ENCODE results near the gene ABL1.

Gene ABL1

GRCh38 chr9:130872093-130872492, 37.0 kb downstream of the ABL1 start:
- no CpG with 5 or more reads among the region's 15 CpGs for WGBS (ENCODE audit: insufficient coverage, insufficient read length)
- Histone ChIP-seq H3K27ac (ENCODE audit: low read length) (no peak overlapping the region), H3K27me3 (ENCODE audit: control insufficient read depth, insufficient read depth, low read length) (no peaks in the 10 kb centered on the region), H3K4me3 (ENCODE audit: low read length) (no peak overlapping the region), H3K9me3 (ENCODE audit: control insufficient read depth, insufficient read depth, low read length) (no peaks in the 10 kb centered on the region), H3K36me3 (ENCODE audit: control insufficient read depth, insufficient read depth, low read length) (peaks cover 28% of the 10 kb centered on the region), H3K4me1 (ENCODE audit: control insufficient read depth, insufficient read depth, low read length) (no peaks in the 10 kb centered on the region)
- DNase-seq (ENCODE audit: low read depth, low spot score) = no peak

DNA sequence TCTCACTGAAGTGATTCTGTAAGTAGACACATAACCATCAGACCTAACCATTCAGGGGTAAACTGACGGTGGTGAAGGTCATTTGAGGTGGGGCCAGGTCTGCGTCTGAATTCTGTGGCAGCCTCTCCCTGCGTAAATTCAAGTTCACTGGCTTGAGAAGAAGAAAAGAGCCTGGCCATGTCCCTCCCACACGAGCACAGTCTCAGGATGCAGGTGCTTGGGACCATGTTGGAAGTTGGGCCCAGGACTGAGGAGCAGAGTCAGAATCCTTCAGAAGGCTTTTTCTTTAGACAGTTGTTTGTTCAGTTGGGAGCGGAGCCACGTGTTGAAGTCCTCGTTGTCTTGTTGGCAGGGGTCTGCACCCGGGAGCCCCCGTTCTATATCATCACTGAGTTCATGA, 37.5 kb downstream of the ABL1 start:
- H3K27me3 ChIP-seq (ENCODE audit: control insufficient read depth, insufficient read depth, low read length) = no peaks in the 10 kb centered on the region
- DNase-seq (ENCODE audit: low read depth, low spot score) = no peak
- H3K27ac ChIP-seq (ENCODE audit: low read length) = no peak overlapping the region
- H3K4me3 ChIP-seq (ENCODE audit: low read length) = no peak overlapping the region
- no peaks in the 10 kb centered on the region for H3K9me3 ChIP-seq (ENCODE audit: control insufficient read depth, insufficient read depth, low read length)
- no CpG with 5 or more reads among the region's 9 CpGs for WGBS (ENCODE audit: insufficient coverage, insufficient read length)
- no peaks in the 10 kb centered on the region for H3K4me1 ChIP-seq (ENCODE audit: control insufficient read depth, insufficient read depth, low read length)
- peaks cover 28% of the 10 kb centered on the region for H3K36me3 ChIP-seq (ENCODE audit: control insufficient read depth, insufficient read depth, low read length)

GRCh38 chr9:130872912-130873503, 38.0 kb downstream of the ABL1 start:
- Histone ChIP-seq H3K27ac (ENCODE audit: low read length) (no peak overlapping the region), H3K9me3 (ENCODE audit: control insufficient read depth, insufficient read depth, low read length) (no peaks in the 10 kb centered on the region), H3K4me1 (ENCODE audit: control insufficient read depth, insufficient read depth, low read length) (no peaks in the 10 kb centered on the region), H3K4me3 (ENCODE audit: low read length) (no peak overlapping the region), H3K27me3 (ENCODE audit: control insufficient read depth, insufficient read depth, low read length) (no peaks in the 10 kb centered on the region), H3K36me3 (ENCODE audit: control insufficient read depth, insufficient read depth, low read length) (peaks cover 28% of the 10 kb centered on the region)
- DNase-seq (ENCODE audit: low read depth, low spot score) = no peak
- WGBS (ENCODE audit: insufficient coverage, insufficient read length) = no CpG with 5 or more reads among the region's 15 CpGs

DNA sequence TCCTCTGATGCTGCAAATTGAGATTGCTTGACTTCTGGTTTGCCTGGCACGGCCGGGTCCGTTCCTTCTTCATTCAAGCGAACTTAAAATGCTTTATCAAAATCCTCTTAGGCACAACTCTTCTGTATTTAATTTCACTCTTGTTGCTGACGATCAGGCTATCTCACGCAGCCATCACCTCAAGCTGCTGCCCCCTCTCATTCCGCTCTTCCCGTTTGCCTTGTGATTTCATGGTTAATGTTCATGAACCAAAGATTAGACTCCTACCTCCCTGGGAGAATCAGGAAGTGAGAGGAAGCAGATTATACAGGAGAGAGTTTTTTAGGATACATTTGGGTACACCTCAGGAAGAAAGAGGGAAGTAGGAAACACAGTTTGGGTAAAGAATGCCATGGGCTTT, 38.9 kb downstream of the ABL1 start:
- WGBS (ENCODE audit: insufficient coverage, insufficient read length) = no CpG with 5 or more reads among the region's 8 CpGs
- Histone ChIP-seq H3K27me3 (ENCODE audit: control insufficient read depth, insufficient read depth, low read length) (no peaks in the 10 kb centered on the region), H3K9me3 (ENCODE audit: control insufficient read depth, insufficient read depth, low read length) (no peaks in the 10 kb centered on the region), H3K36me3 (ENCODE audit: control insufficient read depth, insufficient read depth, low read length) (peaks cover 31% of the 10 kb centered on the region), H3K4me3 (ENCODE audit: low read length) (no peak overlapping the region), H3K27ac (ENCODE audit: low read length) (no peak overlapping the region), H3K4me1 (ENCODE audit: control insufficient read depth, insufficient read depth, low read length) (no peaks in the 10 kb centered on the region)
- no peak for DNase-seq (ENCODE audit: low read depth, low spot score)

DNA sequence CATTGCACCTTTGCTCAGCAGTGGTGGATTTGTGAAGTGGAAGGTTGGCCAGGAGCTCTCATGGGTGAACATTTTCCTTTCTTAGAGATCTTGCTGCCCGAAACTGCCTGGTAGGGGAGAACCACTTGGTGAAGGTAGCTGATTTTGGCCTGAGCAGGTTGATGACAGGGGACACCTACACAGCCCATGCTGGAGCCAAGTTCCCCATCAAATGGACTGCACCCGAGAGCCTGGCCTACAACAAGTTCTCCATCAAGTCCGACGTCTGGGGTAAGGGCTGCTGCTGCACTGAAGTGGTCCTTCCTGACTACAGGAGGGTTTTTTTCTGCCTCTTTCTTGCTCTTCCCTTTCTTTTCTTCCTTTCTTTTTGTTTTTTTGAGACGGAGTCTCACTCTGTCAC, 39.7 kb downstream of the ABL1 start:
- no peaks in the 10 kb centered on the region for H3K27me3 ChIP-seq (ENCODE audit: control insufficient read depth, insufficient read depth, low read length)
- H3K4me1 ChIP-seq (ENCODE audit: control insufficient read depth, insufficient read depth, low read length) = no peaks in the 10 kb centered on the region
- H3K36me3 ChIP-seq (ENCODE audit: control insufficient read depth, insufficient read depth, low read length) = peaks cover 32% of the 10 kb centered on the region
- H3K9me3 ChIP-seq (ENCODE audit: control insufficient read depth, insufficient read depth, low read length) = no peaks in the 10 kb centered on the region
- no peak overlapping the region for H3K4me3 ChIP-seq (ENCODE audit: low read length)
- no peak overlapping the region for H3K27ac ChIP-seq (ENCODE audit: low read length)
- WGBS (ENCODE audit: insufficient coverage, insufficient read length) = no CpG with 5 or more reads among the region's 5 CpGs
- no peak for DNase-seq (ENCODE audit: low read depth, low spot score)

DNA sequence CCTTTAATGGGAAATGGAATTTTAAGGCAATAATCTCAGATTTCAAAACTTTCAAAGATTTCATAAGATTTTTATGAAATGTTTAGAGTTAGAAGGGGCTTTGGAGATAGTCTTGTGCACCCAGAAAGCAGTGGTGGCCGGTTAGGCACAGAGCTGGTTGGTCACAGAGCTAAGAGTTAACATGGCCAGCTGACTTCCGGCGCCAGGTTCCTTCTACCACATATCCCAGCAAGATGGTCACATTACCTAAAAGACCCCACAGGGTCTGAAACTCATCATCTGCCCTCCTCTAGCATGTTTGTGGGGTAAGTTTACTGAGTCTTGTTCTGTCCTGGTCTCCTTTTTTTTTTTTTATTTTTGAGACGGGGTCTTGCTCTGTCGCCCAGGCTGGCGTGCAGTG, 42.2 kb downstream of the ABL1 start:
- no peaks in the 10 kb centered on the region for H3K9me3 ChIP-seq (ENCODE audit: control insufficient read depth, insufficient read depth, low read length)
- H3K27me3 ChIP-seq (ENCODE audit: control insufficient read depth, insufficient read depth, low read length) = no peaks in the 10 kb centered on the region
- no peak overlapping the region for H3K4me3 ChIP-seq (ENCODE audit: low read length)
- peaks cover 46% of the 10 kb centered on the region for H3K36me3 ChIP-seq (ENCODE audit: control insufficient read depth, insufficient read depth, low read length)
- H3K27ac ChIP-seq (ENCODE audit: low read length) = no peak overlapping the region
- no peaks in the 10 kb centered on the region for H3K4me1 ChIP-seq (ENCODE audit: control insufficient read depth, insufficient read depth, low read length)
- no CpG with 5 or more reads among the region's 6 CpGs for whole genome bisulfite sequencing (ENCODE audit: insufficient coverage, insufficient read length)
- DNase-seq (ENCODE audit: low read depth, low spot score) = no peak

DNA sequence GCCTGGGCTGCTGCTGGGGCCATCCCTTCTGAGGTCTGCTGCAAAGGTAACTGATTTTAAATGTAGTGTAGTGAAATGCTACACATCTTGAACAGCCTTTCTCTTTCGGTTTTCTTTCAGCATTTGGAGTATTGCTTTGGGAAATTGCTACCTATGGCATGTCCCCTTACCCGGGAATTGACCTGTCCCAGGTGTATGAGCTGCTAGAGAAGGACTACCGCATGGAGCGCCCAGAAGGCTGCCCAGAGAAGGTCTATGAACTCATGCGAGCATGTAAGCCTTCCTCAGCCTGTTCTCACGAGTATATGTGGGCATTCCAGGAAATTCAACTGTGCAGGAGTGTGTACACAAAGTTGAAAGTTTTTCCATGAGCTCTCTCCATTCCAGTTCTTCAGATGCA, 43.2 kb downstream of the ABL1 start:
- Histone ChIP-seq H3K4me1 (ENCODE audit: control insufficient read depth, insufficient read depth, low read length) (no peaks in the 10 kb centered on the region), H3K27me3 (ENCODE audit: control insufficient read depth, insufficient read depth, low read length) (no peaks in the 10 kb centered on the region), H3K4me3 (ENCODE audit: low read length) (no peak overlapping the region), H3K9me3 (ENCODE audit: control insufficient read depth, insufficient read depth, low read length) (no peaks in the 10 kb centered on the region), H3K36me3 (ENCODE audit: control insufficient read depth, insufficient read depth, low read length) (peaks cover 36% of the 10 kb centered on the region), H3K27ac (ENCODE audit: low read length) (no peak overlapping the region)
- DNase-seq (ENCODE audit: low read depth, low spot score) = no peak
- WGBS (ENCODE audit: insufficient coverage, insufficient read length) = no CpG with 5 or more reads among the region's 6 CpGs

DNA sequence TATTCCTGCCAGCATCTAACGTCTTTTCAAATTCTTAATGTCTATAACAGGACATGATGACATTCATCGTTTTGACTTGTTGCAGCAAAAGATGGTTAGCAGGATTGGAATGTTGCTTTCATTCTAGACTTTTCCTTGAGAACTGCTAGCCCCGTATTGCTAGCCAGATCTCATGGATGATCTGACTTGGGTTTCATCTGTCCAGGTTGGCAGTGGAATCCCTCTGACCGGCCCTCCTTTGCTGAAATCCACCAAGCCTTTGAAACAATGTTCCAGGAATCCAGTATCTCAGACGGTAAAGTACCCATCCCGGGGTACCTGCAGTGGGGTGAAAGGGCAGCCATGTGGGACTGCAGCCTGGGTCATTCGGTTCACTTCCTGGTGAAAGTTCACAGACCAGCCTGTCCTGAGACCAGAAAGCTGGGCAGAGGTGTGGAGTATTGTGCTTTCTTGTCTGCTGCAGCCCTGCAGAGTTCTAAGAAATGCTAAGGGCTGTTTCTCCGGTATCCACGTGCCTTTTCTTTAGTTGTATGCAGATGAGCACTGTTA, 44.9 kb downstream of the ABL1 start:
- Histone ChIP-seq H3K9me3 (ENCODE audit: control insufficient read depth, insufficient read depth, low read length) (no peaks in the 10 kb centered on the region), H3K27ac (ENCODE audit: low read length) (no peak overlapping the region), H3K27me3 (ENCODE audit: control insufficient read depth, insufficient read depth, low read length) (no peaks in the 10 kb centered on the region), H3K36me3 (ENCODE audit: control insufficient read depth, insufficient read depth, low read length) (peaks cover 34% of the 10 kb centered on the region), H3K4me1 (ENCODE audit: control insufficient read depth, insufficient read depth, low read length) (no peaks in the 10 kb centered on the region), H3K4me3 (ENCODE audit: low read length) (no peak overlapping the region)
- no peak for DNase-seq (ENCODE audit: low read depth, low spot score)
- no CpG with 5 or more reads among the region's 9 CpGs for WGBS (ENCODE audit: insufficient coverage, insufficient read length)

GRCh38 chr9:130880599-130881220, 45.7 kb downstream of the ABL1 start:
- Histone ChIP-seq H3K36me3 (ENCODE audit: control insufficient read depth, insufficient read depth, low read length) (peaks cover 41% of the 10 kb centered on the region), H3K9me3 (ENCODE audit: control insufficient read depth, insufficient read depth, low read length) (no peaks in the 10 kb centered on the region), H3K27me3 (ENCODE audit: control insufficient read depth, insufficient read depth, low read length) (no peaks in the 10 kb centered on the region), H3K4me1 (ENCODE audit: control insufficient read depth, insufficient read depth, low read length) (no peaks in the 10 kb centered on the region), H3K4me3 (ENCODE audit: low read length) (no peak overlapping the region; the same call in 1 of the 2 replicates), H3K27ac (ENCODE audit: low read length) (no peak overlapping the region)
- WGBS (ENCODE audit: insufficient coverage, insufficient read length) = no CpG with 5 or more reads among the region's 16 CpGs
- no peak for DNase-seq (ENCODE audit: low read depth, low spot score)

DNA sequence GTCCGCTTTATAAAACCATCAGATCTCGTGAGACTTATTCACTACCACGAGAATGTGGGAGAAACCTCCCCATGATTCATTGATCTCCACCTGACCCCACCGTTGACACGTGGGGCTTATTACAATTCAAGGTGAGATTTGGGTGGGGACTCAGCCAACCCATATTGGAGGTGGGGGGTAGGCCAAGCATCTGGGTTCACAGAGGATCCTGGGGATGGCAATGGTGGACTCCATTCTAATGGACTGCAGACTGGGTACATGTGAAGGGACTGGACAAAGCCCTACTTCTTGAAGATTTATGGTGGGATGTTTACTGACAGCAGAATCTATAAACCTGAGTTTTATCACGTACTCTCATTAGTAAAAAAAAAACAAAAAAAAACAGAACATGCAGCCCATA, 46.5 kb downstream of the ABL1 start:
- Histone ChIP-seq H3K9me3 (ENCODE audit: control insufficient read depth, insufficient read depth, low read length) (no peaks in the 10 kb centered on the region), H3K4me1 (ENCODE audit: control insufficient read depth, insufficient read depth, low read length) (no peaks in the 10 kb centered on the region), H3K4me3 (ENCODE audit: low read length) (no peak overlapping the region), H3K27ac (ENCODE audit: low read length) (no peak overlapping the region), H3K27me3 (ENCODE audit: control insufficient read depth, insufficient read depth, low read length) (no peaks in the 10 kb centered on the region), H3K36me3 (ENCODE audit: control insufficient read depth, insufficient read depth, low read length) (peaks cover 48% of the 10 kb centered on the region)
- no peak for DNase-seq (ENCODE audit: low read depth, low spot score)
- WGBS (ENCODE audit: insufficient coverage, insufficient read length) = no CpG with 5 or more reads among the region's 6 CpGs

Data from iPS DF 6.9 (cell line).